ENCODE results near the gene RNF183.
"Not testable (repeated sequence)": the region's sequence is repeated elsewhere in the genome, so short reads cannot be mapped to it uniquely, and the experiment has no call there.

RNF183 gene

DNA sequence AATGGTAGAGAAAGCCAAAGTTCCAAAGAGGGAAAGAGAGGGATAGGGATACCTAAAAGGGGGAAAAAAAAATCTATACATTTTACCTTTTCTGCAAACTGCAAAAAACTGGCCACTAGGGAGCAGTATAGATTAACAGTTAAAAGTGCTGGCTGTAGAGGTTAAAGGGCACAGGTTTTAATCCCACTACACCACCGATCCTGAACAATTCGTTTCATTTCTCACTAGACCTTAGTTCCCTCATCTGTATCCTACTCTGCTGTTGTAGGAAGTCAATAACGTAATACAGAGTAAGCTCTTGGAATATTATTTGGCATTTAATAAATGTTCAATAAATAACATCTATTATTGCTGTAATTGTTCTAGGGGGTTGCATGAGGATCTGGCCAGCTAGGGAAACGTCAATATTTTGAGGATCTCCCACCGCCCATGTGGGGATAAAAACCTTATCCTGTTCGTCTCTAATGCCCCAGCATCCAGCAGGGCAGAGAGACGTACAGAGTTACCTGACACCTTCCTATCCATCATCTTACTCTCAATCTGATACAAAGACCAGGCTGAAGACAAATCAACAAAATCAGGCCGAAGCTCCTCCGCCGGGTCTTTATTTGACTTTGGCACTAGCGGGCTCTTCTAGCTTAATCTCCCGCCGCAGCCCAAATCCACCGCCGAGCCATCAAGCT lies 28.6 kb downstream of the RNF183 start:
- DNase-seq (ENCODE audit: low spot score) = peak; percentile 47

DNA sequence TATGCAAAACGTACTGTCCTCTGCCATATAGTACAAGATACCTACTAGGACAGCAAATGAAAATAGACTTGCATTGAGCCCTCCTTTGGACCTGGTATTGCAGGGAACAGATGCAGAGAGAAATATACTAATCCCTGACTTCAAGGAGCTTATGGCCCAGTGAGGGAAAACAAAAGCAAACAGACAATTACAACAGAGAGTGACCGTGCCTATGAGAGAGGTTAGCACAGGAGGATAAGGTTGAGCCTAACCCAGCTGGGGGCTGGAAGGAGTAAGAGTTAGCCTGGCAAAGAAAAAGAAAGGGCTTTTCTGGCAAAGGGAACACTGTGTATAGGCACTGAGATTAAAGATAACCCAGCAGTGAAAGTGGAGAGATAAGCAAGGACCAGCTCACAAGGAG lies 33.3 kb downstream of the RNF183 start:
- no peak for DNase-seq (ENCODE audit: low spot score)

DNA sequence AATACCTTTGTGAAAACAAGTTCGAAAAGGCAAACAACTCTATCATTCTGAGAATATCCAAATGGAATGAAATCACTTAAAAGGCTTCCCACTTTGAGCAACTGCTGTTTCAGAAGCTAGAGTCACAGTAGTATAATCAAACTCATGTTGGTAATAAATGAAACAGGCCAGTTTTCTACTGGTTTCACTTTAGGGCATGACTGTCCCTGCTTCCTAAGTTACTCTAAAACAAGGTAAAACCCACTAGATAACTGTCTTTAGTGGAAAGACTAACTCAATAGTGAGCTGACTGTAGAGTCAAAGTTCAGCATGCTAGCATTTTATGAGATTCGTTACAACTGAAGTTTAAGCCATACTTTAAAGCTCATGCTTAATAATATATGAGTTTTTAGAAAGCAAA lies 33.8 kb downstream of the RNF183 start:
- DNase-seq (ENCODE audit: low spot score) = no peak

DNA sequence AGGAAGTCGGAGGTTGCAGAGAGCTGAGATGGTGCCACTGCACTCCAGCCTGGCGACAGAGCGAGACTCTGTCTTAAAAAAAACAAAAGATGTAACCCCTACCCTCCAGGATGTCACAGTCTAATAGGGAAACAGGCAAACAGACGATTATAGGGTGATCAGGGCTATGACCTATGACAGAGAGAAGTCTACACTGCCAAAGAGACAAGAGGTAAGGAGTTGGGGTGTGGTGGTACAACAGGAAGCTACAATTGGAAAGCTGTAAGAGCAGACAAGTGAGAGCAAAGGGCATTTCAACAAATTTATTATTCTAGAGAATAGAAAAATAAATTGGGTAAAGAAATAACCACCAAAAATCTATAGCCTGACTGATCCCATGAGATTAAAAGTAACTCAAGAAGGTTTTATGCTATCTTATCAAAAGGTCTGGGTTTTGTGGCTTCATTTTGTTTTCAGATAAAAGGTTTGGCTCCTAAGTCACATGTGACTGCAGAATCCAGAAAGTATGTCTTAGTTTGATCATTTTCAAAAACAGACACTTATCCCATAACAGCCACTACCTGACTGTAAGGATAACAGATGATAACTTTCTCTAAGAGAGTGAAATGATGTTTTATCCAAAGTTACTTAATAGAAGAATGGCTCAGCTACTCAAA lies 35.1 kb downstream of the RNF183 start:
- no peak for DNase-seq (ENCODE audit: low spot score)

DNA sequence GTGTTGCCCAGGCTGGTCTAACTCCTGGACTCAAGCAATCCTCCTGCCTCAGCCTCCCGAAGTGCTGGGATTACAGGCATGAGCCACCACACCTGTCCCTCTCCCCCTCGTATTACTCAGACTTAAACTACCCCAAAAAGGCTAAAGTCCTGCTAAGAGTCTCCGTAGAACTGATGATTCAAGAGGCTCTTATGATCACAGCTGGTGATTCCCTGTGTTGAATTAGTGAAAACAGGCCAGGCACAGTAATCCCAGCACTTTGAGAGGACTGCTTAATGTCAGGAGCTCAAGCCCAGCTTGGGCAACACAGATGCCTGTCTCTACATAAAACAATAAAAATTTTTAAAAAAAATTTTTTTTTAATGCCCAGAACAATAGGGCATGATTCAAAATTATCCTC lies 37.0 kb downstream of the RNF183 start:
- DNase-seq (ENCODE audit: low spot score) = no peak

DNA sequence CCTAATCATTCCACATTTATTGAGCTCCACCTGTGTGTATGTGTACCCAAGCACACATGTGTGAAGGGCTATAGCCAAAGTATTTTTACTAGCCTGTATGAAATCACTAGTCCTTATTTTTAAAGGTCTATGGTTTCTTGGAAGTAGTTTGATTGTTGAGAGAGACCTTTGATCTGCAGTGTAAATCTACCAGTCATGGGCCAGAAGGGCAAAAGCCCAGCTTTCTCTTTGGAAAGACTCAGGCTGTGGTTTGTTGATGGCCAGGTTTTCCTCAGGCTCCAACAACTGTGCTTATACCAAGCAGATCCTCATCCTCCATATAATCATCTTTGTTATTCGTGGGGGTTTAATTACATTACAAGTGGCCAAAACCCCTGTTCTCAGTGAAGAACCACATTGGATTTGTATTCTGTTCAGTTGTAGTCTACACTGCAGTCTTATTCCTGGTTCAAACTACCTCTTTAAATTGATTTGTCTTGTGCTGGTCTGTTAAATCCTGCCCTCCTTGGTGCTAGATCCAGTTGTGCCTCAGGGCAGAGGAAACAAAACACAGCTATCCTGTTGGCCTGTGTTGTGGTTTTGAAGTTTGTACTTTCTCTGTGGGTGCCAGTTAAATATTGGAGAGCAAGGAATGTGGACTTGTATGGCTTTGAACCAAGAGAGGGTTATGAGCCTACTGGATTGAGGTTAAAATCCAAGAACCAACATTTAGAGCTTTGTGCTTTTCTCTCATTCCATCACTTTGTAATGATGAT lies 41.1 kb downstream of the RNF183 start:
- no peak for DNase-seq (ENCODE audit: low spot score)

DNA sequence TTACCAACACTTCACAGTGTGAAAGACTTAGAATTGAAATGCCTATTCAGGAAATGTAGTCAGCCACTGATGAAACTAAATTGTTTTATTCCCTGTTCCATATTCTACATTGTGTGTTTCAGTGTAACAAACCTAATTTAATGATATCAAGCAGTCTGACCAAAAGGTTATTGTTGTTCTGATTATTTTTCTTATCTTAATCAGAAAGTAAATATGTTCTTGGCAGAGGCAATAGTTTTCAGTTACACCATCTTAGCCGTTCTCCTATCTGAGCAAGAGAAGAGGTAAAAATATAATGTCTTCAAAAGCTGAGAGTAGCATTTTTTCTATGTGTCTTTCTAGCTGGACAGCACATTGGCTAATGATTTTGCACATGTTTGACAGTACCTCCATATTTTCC lies 44.9 kb downstream of the RNF183 start:
- no peak for DNase-seq (ENCODE audit: low spot score)

DNA sequence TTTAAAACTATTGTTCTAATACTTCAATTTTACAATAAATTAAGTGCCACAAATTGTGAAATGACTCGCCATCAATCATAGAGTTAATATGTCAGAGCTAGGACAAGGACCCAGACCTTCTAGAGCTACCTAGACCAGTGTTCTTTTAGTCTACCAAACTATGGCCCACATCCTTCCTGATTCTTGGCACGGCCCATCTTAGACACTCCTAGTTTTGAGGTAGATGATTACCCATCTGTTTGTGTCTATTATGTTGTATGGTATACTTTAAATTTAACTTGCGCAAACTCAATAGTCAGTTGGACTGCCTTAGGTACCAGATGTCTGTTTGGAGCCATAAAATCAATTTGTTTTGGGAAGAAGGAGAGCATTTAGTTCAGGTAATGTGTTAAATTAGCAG lies 45.3 kb downstream of the RNF183 start:
- DNase-seq (ENCODE audit: low spot score) = no peak

DNA sequence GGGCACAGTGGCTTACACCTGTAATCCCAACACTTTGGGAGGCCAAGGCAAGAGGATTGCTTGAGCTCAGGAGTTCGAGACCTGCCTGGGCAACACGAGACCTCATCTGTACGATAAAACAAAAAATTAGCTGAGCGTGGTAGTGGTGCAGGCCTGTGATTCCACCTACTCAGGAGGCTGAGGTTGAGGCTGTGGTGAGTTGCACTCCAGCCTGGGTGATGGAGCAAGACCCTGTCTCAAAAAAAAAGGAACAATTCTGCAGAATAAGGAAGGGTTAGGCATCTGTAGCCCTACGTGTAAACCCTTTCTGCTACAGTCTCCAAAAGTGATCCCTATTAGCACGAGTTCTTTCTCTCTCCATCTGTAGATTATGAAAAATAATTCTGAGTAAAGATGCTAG lies 47.7 kb downstream of the RNF183 start:
- DNase-seq (ENCODE audit: low spot score) = no peak

DNA sequence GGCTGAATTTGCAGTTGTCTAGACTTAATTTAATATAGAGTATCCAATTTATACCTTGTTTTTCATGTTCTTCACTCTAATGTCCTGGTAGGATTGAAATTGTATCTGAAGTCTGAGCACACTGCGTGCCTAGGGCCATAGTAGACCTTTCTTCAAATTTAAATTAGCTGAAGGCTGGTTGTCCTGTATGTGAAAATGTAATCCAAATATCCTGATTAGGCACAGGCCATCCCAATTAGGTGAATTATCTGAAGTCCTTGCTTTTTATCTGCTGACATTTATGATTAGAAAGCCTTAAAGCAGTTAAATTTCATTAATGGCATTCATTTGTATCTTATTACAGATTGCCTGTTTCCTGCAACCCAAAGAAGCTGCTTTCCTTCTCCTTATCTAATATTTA lies 48.2 kb downstream of the RNF183 start:
- DNase-seq (ENCODE audit: low spot score) = no peak

DNA sequence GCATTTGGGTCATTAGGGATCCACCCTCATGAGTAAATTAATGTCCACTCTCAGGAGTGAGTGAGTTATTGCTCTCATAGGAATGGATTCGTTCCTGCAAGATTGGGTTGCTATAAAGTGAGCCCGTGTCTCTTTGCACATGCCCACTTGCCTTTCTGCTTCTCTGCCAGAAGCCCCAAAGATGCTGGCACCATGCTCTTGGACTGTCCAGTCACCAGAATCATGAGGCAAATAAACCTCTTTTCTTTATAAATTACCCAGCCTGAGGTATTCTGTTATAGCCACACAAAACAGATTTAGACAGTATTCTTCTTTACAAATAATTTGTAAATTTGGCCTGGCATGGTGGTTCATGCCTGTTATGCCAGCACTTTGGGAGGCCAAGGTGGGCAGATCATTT lies 52.4 kb downstream of the RNF183 start:
- no peak for DNase-seq (ENCODE audit: low spot score)

DNA sequence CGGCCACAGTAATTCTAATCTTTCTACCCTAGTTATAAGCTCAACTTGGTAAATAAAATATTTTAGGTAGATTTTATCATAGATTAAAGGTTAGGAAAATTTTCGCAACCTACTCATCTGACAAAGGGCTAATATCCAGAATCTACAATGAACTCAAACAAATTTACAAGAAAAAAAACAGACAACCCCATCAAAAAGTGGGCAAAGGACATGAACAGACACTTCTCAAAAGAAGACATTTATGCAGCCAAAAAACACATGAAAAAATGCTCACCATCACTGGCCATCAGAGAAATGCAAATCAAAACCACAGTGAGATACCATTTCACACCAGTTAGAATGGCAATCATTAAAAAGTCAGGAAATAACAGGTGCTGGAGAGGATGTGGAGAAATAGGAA lies 53.5 kb downstream of the RNF183 start:
- not testable (repeated sequence) for DNase-seq (ENCODE audit: low spot score)

DNA sequence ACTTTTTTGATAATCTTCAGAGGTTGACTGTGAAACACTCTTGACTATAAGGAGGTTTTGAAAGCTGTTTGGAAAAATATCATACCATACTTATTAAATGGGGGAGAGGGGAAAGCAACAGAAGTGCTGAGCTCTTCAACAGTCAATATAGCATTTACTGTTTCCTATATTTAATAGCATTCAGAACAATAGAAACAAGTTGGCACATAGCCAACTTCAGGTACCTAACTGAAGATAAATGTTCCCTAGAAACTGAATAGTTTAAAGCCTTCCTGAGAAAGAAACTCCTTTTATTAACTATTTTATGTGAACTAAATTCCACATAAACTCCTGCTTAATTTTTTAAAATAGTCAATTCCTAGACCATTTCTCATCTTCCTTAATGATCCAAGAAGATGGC lies 55.5 kb downstream of the RNF183 start:
- no peak for DNase-seq (ENCODE audit: low spot score)

Measured in Ammon's horn (tissue), 1 donor.